ENCODE data around the gene RGS14. TPM values are rescaled to one million over a fixed set of nuclear protein-coding genes. Genes with fewer than 3 reads are reported as not detected.

RGS14 gene
- total RNA-seq, 1 experiment from 2014 or later, result 91.8 TPM

GRCh38 chr5:177390363-177391300 is 32.9 kb downstream of the RGS14 start:
- in situ Hi-C loops (cut with HindIII; ENCODE audit: low sequenced_read_pairs), result no loop called here
- peak; percentile 86 for DNase-seq (ENCODE audit: low spot score)

- in situ Hi-C loops (cut with HindIII; ENCODE audit: low sequenced_read_pairs), result no loop called here
- DNase-seq (ENCODE audit: low spot score), result no peak
Observed at GRCh38 chr5:177392765-177393164, 35.0 kb downstream of the RGS14 start.

- in situ Hi-C loops (cut with HindIII; ENCODE audit: low sequenced_read_pairs), result no loop called here
- DNase-seq (ENCODE audit: low spot score), result no peak
Observed at GRCh38 chr5:177393206-177393765, 35.6 kb downstream of the RGS14 start.

- in situ Hi-C loops (cut with HindIII; ENCODE audit: low sequenced_read_pairs), result no loop called here
- DNase-seq (ENCODE audit: low spot score), result no peak
Observed at GRCh38 chr5:177393990-177394389, 36.3 kb downstream of the RGS14 start.

GRCh38 chr5:177396078-177396477 is 38.4 kb downstream of the RGS14 start:
- in situ Hi-C loops (cut with HindIII; ENCODE audit: low sequenced_read_pairs), result no loop called here
- no peak for DNase-seq (ENCODE audit: low spot score)

DNA sequence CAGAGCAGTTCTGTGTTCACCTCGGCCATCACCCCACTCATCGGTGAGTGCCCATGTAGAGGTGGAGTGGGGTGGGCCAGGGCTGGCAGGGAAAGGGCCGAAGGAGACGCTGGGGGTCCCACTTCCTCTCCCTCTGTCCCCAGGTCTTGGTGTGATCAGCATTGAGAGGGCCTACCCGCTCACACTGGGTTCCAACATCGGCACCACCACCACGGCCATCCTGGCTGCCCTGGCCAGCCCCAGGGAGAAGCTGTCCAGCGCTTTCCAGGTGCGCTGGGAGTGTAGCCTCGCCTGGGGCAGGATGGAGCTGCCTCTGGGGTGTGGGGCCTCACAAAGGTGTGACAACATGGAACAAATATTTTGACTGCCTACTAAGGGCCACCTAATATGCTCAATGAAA is 39.1 kb downstream of the RGS14 start:
- in situ Hi-C loops (cut with HindIII; ENCODE audit: low sequenced_read_pairs), result no loop called here

DNA sequence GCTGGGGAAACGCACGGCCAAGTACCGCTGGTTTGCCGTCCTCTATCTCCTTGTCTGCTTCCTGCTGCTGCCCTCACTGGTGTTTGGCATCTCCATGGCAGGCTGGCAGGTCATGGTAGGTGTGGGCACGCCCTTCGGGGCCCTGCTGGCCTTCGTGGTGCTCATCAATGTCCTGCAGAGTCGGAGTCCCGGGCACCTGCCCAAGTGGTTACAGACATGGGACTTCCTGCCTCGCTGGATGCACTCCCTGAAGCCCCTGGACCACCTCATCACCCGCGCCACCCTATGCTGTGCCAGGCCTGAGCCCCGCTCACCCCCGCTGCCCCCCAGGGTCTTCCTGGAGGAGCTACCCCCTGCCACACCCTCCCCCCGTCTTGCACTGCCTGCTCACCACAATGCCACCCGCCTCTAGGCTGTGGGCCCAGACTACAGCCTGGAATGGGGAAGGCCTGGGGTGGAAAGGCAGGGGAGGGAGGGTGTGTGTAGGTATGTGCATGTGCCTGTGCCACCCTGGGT is 40.2 kb downstream of the RGS14 start:
- no peak for DNase-seq (ENCODE audit: low spot score)
- in situ Hi-C loops (cut with HindIII; ENCODE audit: low sequenced_read_pairs), result no loop called here

More for the DNA sequence above, 39.1 kb downstream of the RGS14 start:
- DNase-seq (ENCODE audit: low spot score), result no peak

GRCh38 chr5:177399997-177400868 is 42.5 kb downstream of the RGS14 start, which contains the start of gene PFN3:
TSS of gene PFN3 (minus strand) at chr5:177400661. CDS start at chr5:177400576, 85 bp downstream.
- in situ Hi-C loops (cut with HindIII; ENCODE audit: low sequenced_read_pairs), result no loop called here
- DNase-seq (ENCODE audit: low spot score), result no peak

DNA sequence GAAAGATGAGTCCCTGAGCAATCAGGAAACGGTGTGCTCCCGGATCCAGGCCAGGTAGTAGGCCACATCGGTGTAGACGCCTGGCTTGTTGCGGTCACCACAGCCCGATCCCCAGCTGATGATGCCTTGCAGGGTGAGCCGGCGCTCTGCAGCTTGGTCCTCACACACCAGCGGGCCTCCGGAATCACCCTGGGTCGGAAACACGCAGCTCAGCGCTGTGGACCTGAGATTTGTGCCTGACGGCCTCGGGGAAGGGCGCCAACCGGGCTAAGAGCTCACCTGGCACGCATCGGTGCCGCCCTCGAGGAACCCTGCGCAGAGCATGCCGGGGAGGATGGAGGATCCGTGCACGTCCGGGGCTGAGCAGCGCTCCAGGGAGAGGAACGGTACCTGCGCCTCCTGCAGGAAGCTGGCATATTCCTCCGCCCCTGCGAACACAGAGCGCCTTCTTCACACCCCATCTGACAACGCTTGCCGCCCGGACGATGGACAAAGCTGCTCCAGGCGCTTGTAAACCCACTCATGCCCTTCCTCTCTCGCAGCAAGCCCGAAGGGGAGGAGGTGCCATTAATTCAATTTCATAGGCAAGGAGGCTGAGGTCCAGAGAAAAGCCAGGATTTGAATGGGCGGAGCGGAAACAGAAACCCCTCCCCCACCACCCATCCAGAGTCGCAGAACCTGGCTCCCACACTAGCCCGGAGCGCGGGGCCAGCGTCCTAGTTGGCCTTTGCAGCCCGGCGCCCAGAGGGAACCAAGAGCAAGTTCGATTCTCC is 44.7 kb downstream of the RGS14 start:
- DNase-seq (ENCODE audit: low spot score), result peak; percentile 55
- in situ Hi-C loops (cut with HindIII; ENCODE audit: low sequenced_read_pairs), result no loop called here

- in situ Hi-C loops (cut with HindIII; ENCODE audit: low sequenced_read_pairs), result no loop called here
- no peak for DNase-seq (ENCODE audit: low spot score)
Observed at GRCh38 chr5:177403102-177403791, 45.5 kb downstream of the RGS14 start.

- in situ Hi-C loops (cut with HindIII; ENCODE audit: low sequenced_read_pairs), result no loop called here
- DNase-seq (ENCODE audit: low spot score), result peak; percentile 70
Observed at GRCh38 chr5:177403792-177404640, 46.3 kb downstream of the RGS14 start.

DNA sequence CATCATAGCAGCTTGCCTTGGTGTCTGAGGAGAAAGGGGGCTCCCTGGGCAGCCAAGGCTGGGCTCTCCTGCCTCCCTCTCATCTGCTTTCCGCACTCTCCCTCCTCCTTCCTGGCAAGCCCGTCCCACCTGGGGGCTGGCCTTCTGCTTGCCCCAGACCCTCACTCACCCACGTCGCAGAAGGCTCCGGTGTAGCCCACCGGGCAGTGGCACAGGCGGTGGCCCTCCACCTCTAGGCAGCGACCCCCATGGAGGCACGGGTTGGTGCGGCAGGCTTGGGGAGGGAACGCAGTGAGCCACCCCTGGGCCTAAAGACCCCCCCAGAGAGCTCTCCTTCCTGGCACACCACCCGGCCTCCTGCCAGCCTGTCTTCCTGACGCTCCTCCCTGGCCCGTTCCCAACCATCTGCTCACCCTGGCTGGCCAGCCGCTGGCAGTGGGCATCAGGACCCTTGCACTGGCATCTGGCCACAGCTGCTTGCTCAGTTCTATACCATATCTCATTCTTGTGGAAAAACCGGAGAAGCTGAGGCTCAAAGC is 47.0 kb downstream of the RGS14 start:
- in situ Hi-C loops (cut with HindIII; ENCODE audit: low sequenced_read_pairs), result loop anchor here (5.0 kb wide), 1 partner anchor 43 kb away; the partner anchor contains the start of gene PRR7
- no peak for DNase-seq (ENCODE audit: low spot score)

DNA sequence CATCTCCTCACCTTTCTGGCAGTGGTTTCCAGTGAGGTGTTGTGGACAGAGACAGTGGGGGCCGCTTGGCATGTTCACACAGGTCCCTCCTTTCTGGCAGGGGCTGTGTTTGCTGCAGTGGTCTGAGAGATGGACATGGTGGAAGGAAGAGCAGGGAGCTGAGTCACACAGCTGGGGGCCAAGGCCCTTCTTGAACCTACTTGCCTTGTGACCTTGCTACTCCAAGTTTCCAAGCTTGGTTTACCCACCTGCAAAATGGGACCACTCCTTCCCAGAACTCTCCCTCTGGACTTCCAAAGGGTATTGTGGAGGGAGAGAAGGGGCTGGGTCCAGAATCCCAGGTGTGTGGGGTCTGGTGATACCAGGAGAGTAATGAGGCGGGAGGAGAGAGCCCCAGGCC is 47.6 kb downstream of the RGS14 start:
- in situ Hi-C loops (cut with HindIII; ENCODE audit: low sequenced_read_pairs), result loop anchor here (5.0 kb wide), 1 partner anchor 42 kb away; the partner anchor contains the start of gene PRR7
- DNase-seq (ENCODE audit: low spot score), result no peak

DNA sequence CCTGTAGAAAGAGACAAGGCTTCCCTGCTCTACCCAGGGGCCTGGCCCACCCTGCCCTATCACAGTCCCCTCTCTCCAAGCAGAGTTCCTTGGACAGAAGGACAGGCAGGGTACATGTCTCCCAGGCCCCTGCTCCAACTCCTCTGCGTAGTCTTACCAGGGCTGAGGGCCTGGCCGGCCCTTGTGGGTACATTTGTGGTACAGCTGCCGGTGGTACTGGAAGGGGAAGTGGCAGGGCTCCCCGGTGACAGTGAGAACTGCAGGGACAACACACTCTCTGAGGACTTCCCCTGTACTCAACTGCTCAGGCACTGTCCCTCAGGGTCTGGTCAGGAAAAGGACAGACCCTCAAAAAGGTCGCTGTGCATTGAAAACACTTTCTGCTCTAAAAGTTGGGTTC is 48.1 kb downstream of the RGS14 start:
- no peak for DNase-seq (ENCODE audit: low spot score)

DNA sequence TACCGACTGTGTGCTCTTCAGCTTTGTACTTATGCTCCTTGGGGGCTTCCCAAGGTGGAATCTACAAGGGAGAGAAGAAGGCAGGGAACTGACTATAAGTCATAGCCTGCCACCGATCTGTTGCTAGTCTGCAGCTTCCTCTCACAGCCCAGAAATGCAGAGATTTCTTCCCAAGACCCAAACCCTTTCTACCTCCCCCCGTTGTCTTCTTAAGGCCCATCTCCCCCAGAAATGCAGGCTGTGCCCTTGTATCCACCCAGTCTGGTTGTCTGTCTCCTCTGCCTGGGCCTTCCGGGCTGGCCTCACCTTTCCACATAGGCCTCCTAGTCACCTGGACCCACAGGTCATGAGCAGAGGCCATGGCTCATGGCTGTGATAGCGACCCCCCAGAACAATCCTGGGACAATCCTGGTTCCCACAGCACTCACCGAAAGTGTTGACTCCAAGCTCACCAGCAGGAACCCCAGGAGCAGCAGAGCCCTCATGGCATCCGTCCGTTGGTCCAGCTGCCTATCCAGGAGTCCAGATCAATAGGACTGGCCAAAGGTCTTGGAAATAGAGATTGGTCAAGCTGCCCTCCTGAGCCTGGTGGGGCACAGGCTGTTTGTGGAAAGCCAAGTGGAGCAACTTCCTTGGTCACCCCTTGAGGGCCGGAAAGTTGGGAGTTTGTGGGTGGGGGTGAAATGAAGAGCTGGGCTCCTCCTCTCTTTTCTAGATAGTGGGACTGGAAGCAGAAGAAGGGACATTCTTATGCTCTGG is 51.5 kb downstream of the RGS14 start, which contains the start of gene F12:
TSS of gene F12 (minus strand) at position 522 of the 759 bp plus-strand sequence. CDS start at position 485, 37 bp downstream.
- in situ Hi-C loops (cut with HindIII; ENCODE audit: low sequenced_read_pairs), result loop anchor here (5.0 kb wide), 1 partner anchor 38 kb away; the partner anchor contains the start of gene PRR7
- DNase-seq (ENCODE audit: low spot score), result no peak

More for the DNA sequence above, 48.1 kb downstream of the RGS14 start:
- in situ Hi-C loops (cut with HindIII; ENCODE audit: low sequenced_read_pairs), result loop anchor here (5.0 kb wide), 1 partner anchor 41 kb away; the partner anchor contains the start of gene PRR7

GRCh38 chr5:177410575-177410974 is 52.9 kb downstream of the RGS14 start:
- DNase-seq (ENCODE audit: low spot score), result no peak
- in situ Hi-C loops (cut with HindIII; ENCODE audit: low sequenced_read_pairs), result no loop called here
